GM23338 (cell line): ENCODE measurements around the gene TSHZ2. TPM values are rescaled to one million over a fixed set of nuclear protein-coding genes. Genes with fewer than 3 reads are reported as not detected.

Experiments used
- ATAC-seq: fragments of 200-7000 bp; cut with Tn5 transposase; 3 replicates; pipeline ENCODE4 v1.9.1; 2020
- DNase-seq: peaks from one replicate; pipeline ENCODE4 v3.0.0-alpha.2; 2015; ENCODE audit warnings: low spot score
- H2AFZ ChIP-seq: fragments of 200-600 bp; sonication (generic); 2 replicates; pipeline ENCODE4 v1.8.0; 2016; ENCODE audit warnings: antibody characterized with exemption, mild to moderate bottlenecking, moderate library complexity
- H3F3A ChIP-seq: fragments of 200-600 bp; sonication (generic); replicated peaks from 2 replicates; pipeline ENCODE4 v1.8.0; 2017; ENCODE audit warnings: antibody characterized with exemption, mixed run types, low read depth
- H3K27ac ChIP-seq: fragments of 200-600 bp; sonication (generic); 2 replicates; pipeline ENCODE4 v1.6.1; 2016; ENCODE audit warnings: low read depth
- H3K27me3 ChIP-seq: fragments of 200-600 bp; sonication (generic); 2 replicates; pipeline ENCODE4 v1.8.0; 2016; ENCODE audit warnings: mild to moderate bottlenecking, mixed run types, moderate library complexity; ENCODE audit not compliant: insufficient read depth
- H3K36me3 ChIP-seq: fragments of 200-600 bp; sonication (generic); 2 replicates; pipeline ENCODE4 v1.8.0; 2016; ENCODE audit warnings: mild to moderate bottlenecking; ENCODE audit not compliant: insufficient read depth
- H3K4me1 ChIP-seq: fragments of 200-600 bp; sonication (generic); 2 replicates; pipeline ENCODE4 v1.8.0; 2016; ENCODE audit warnings: mild to moderate bottlenecking, moderate library complexity; ENCODE audit not compliant: insufficient read depth
- H3K4me2 ChIP-seq: fragments of 200-600 bp; sonication (generic); 2 replicates; pipeline ENCODE4 v1.7.1; 2017; ENCODE audit warnings: mixed run types
- H3K4me3 ChIP-seq: fragments of 200-600 bp; sonication (generic); 2 replicates; pipeline ENCODE4 v1.6.1; 2016; ENCODE audit warnings: mixed run types
- H3K79me2 ChIP-seq: fragments of 200-600 bp; sonication (generic); replicated peaks from 2 replicates; pipeline ENCODE4 v1.8.0; 2017; ENCODE audit warnings: mild to moderate bottlenecking; ENCODE audit not compliant: insufficient read depth
- H3K9me2 ChIP-seq: fragments of 200-600 bp; sonication (generic); 2 replicates; pipeline ENCODE4 v1.8.0; 2017; ENCODE audit not compliant: insufficient read depth
- H4K20me1 ChIP-seq: fragments of 200-600 bp; sonication (generic); replicated peaks from 2 replicates; pipeline ENCODE4 v1.8.0; 2017; ENCODE audit warnings: mild to moderate bottlenecking; ENCODE audit not compliant: insufficient read depth
- H3K27ac Mint-ChIP-seq: 2 replicates; pipeline ENCODE4 v1.8.0; 2020; ENCODE audit warnings: inconsistent platforms, mild to moderate bottlenecking, moderate library complexity, mixed read lengths
- H3K27me3 Mint-ChIP-seq: 3 replicates; pipeline ENCODE4 v1.8.0; 2022; ENCODE audit warnings: low read depth, mild to moderate bottlenecking, moderate library complexity, mixed read lengths, inconsistent platforms; ENCODE audit not compliant: insufficient read depth, poor library complexity
- H3K36me3 Mint-ChIP-seq: 3 replicates; pipeline ENCODE4 v1.8.0; 2021; ENCODE audit warnings: low read depth, mild to moderate bottlenecking, inconsistent platforms, moderate library complexity, mixed read lengths
- H3K4me1 Mint-ChIP-seq: 3 replicates; pipeline ENCODE4 v1.8.0; 2020; ENCODE audit warnings: mild to moderate bottlenecking, inconsistent platforms, mixed read lengths
- H3K4me3 Mint-ChIP-seq: 3 replicates; pipeline ENCODE4 v1.8.0; 2021; ENCODE audit warnings: moderate library complexity, mild to moderate bottlenecking, inconsistent platforms, mixed read lengths
- H3K9me3 Mint-ChIP-seq: 3 replicates; pipeline ENCODE4 v1.8.0; 2020; ENCODE audit warnings: moderate library complexity, mild to moderate bottlenecking, inconsistent platforms, mixed read lengths
- CREB1 ChIP-seq: fragments of 250-450 bp; sonication (Bioruptor Pico); IDR thresholded peaks from 2 replicates; pipeline ENCODE4 v1.5.0; 2020; ENCODE audit warnings: low read depth, mild to moderate bottlenecking, moderate library complexity
- EZH2 ChIP-seq: fragments of 200-600 bp; sonication (generic); IDR thresholded peaks from one replicate; pipeline ENCODE4 v1.8.0; 2017; ENCODE audit warnings: antibody characterized with exemption, mild to moderate bottlenecking, low read depth; ENCODE audit not compliant: unreplicated experiment
- EZH2phosphoT487 ChIP-seq: fragments of 200-600 bp; sonication (generic); IDR thresholded peaks from one replicate; pipeline ENCODE4 v1.8.1; 2018; ENCODE audit warnings: antibody characterized with exemption; ENCODE audit not compliant: unreplicated experiment
- JUNB ChIP-seq: IDR thresholded peaks from one replicate; pipeline ENCODE4 v1.6.1; 2016; ENCODE audit warnings: antibody characterized with exemption; ENCODE audit not compliant: unreplicated experiment
- NANOG ChIP-seq: IDR thresholded peaks from 2 replicates; pipeline ENCODE4 v1.6.1; 2016; ENCODE audit warnings: antibody characterized with exemption, borderline replicate concordance
- POLR2AphosphoS5 ChIP-seq: IDR thresholded peaks from 2 replicates; pipeline ENCODE4 v1.6.1; 2016; ENCODE audit warnings: antibody characterized with exemption, low read depth
- STAT1 ChIP-seq: IDR thresholded peaks from one replicate; pipeline ENCODE4 v1.6.1; 2016; ENCODE audit warnings: antibody characterized with exemption; ENCODE audit not compliant: unreplicated experiment
- ZNF114 ChIP-seq: fragments of 250-450 bp; sonication (Bioruptor Pico); IDR thresholded peaks from 2 replicates; pipeline ENCODE4 v1.5.0; 2020; ENCODE audit warnings: mild to moderate bottlenecking, moderate library complexity
- ZNF331 ChIP-seq: fragments of 250-450 bp; sonication (Bioruptor Pico); IDR thresholded peaks from 2 replicates; pipeline ENCODE4 v1.5.0; 2020; ENCODE audit warnings: low read depth, mild to moderate bottlenecking, moderate library complexity
- polyA plus RNA-seq: library from polyadenylated mRNA; unstranded; fragments of >200 nt; fragmentation: Nextera tagmentation; extraction: Ambion mirVana; gene quantifications from 2 replicates; pipeline ENCODE4 v1.2.1, GENCODE V29; 2016
- total RNA-seq: library from RNA; depleted of rRNA; stranded (reverse); fragments of >200 nt; shearing (Covaris generic); gene quantifications from 2 replicates; pipeline ENCODE4 v1.2.3, GENCODE V29; 2014
- TF ChIP-seq, protein P1 (sequence below): IDR thresholded peaks from one replicate; pipeline ENCODE4 v1.6.1; 2018; ENCODE audit warnings: antibody characterized with exemption; ENCODE audit not compliant: unreplicated experiment
- TF ChIP-seq, protein P2 (sequence below), 2 experiments: fragments of 200-600 bp in 1 of 2; sonication (generic) in 1 of 2; conservative IDR thresholded peaks; 2 replicates each; pipeline versions ENCODE4 v1.5.1 to v1.6.1; 2016 to 2017; ENCODE audit warnings: antibody characterized with exemption in 2 of 2, low read depth in 2 of 2, mild to moderate bottlenecking in 2 of 2, moderate library complexity in 1 of 2
- TF ChIP-seq, protein P3 (sequence below): IDR thresholded peaks from 2 replicates; pipeline ENCODE4 v1.6.1; 2016; ENCODE audit warnings: antibody characterized with exemption
- TF ChIP-seq, protein P4 (sequence below): fragments of 250-450 bp; sonication (Bioruptor Pico); IDR thresholded peaks from 2 replicates; pipeline ENCODE4 v1.5.0; 2020; ENCODE audit warnings: mild to moderate bottlenecking, moderate library complexity

Gene TSHZ2
- total and polyA plus RNA-seq, 2 experiments from 2014 or later = 0.49 to 1.3 TPM

DNA sequence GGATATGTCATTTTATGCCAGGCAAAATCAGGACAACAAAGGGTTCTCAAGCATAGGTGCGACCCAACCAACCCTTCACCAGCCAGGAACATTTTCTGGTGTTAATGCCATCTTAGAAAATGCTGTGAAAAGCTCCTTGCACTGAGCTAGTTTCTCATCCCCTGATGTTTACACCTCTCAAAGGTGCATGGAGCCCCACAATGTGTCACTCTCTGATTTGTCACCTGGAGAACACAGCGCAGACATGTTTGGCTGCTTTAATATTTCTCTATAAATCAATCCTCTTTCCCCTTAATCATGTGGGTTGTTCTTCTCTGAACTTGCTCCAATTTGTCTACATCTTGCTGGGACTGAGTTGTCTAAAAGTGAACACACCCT, 244.3 kb downstream of the TSHZ2 start:
- Histone ChIP-seq H3K27ac (no peak overlapping the region), H3K36me3 (no peaks in the 10 kb centered on the region), H3K4me2 (peak overlapping the region; percentile 49; the same call in 1 of the 2 replicates), H4K20me1 (no peaks in the 10 kb centered on the region), H3K27me3 (no peaks in the 10 kb centered on the region), H3K79me2 (no peaks in the 10 kb centered on the region), H2AFZ (peak overlapping the region; percentile 70; the same call in 1 of the 2 replicates), H3K4me3 (peak overlapping the region; percentile 37; the same call in 1 of the 2 replicates), H3K4me1 (peaks cover 22% of the 10 kb centered on the region), H3F3A (no peaks in the 10 kb centered on the region), H3K9me2 (no peaks in the 10 kb centered on the region)
- Mint-ChIP-seq H3K9me3 (peaks cover 13% of the 10 kb centered on the region), H3K27ac (no peak overlapping the region), H3K4me3 (peak overlapping the region; percentile 49; the same call in 1 of the 3 replicates), H3K27me3 (peaks cover 2% of the 10 kb centered on the region), H3K4me1 (peaks cover 27% of the 10 kb centered on the region), H3K36me3 (peaks cover 13% of the 10 kb centered on the region; the same call in 2 of the 3 replicates)
- no peak for TF ChIP-seq ZNF331 (CRISPR knock-in tag)
- TF ChIP-seq EZH2phosphoT487 = no peak
- no peak for TF ChIP-seq STAT1
- TF ChIP-seq, protein P1, sequence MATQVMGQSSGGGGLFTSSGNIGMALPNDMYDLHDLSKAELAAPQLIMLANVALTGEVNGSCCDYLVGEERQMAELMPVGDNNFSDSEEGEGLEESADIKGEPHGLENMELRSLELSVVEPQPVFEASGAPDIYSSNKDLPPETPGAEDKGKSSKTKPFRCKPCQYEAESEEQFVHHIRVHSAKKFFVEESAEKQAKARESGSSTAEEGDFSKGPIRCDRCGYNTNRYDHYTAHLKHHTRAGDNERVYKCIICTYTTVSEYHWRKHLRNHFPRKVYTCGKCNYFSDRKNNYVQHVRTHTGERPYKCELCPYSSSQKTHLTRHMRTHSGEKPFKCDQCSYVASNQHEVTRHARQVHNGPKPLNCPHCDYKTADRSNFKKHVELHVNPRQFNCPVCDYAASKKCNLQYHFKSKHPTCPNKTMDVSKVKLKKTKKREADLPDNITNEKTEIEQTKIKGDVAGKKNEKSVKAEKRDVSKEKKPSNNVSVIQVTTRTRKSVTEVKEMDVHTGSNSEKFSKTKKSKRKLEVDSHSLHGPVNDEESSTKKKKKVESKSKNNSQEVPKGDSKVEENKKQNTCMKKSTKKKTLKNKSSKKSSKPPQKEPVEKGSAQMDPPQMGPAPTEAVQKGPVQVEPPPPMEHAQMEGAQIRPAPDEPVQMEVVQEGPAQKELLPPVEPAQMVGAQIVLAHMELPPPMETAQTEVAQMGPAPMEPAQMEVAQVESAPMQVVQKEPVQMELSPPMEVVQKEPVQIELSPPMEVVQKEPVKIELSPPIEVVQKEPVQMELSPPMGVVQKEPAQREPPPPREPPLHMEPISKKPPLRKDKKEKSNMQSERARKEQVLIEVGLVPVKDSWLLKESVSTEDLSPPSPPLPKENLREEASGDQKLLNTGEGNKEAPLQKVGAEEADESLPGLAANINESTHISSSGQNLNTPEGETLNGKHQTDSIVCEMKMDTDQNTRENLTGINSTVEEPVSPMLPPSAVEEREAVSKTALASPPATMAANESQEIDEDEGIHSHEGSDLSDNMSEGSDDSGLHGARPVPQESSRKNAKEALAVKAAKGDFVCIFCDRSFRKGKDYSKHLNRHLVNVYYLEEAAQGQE = no peak
- TF ChIP-seq POLR2AphosphoS5 = no peak
- TF ChIP-seq CREB1 (CRISPR knock-in tag) = no peak
- TF ChIP-seq NANOG = no peak
- TF ChIP-seq JUNB = no peak
- TF ChIP-seq, protein P2, sequence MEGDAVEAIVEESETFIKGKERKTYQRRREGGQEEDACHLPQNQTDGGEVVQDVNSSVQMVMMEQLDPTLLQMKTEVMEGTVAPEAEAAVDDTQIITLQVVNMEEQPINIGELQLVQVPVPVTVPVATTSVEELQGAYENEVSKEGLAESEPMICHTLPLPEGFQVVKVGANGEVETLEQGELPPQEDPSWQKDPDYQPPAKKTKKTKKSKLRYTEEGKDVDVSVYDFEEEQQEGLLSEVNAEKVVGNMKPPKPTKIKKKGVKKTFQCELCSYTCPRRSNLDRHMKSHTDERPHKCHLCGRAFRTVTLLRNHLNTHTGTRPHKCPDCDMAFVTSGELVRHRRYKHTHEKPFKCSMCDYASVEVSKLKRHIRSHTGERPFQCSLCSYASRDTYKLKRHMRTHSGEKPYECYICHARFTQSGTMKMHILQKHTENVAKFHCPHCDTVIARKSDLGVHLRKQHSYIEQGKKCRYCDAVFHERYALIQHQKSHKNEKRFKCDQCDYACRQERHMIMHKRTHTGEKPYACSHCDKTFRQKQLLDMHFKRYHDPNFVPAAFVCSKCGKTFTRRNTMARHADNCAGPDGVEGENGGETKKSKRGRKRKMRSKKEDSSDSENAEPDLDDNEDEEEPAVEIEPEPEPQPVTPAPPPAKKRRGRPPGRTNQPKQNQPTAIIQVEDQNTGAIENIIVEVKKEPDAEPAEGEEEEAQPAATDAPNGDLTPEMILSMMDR (conservative IDR thresholded peaks at IDR 0.05; ENCODE audit: low read depth in 2 of 2) = no peak
- TF ChIP-seq ZNF114 (CRISPR knock-in tag) = no peak
- TF ChIP-seq, protein P3, sequence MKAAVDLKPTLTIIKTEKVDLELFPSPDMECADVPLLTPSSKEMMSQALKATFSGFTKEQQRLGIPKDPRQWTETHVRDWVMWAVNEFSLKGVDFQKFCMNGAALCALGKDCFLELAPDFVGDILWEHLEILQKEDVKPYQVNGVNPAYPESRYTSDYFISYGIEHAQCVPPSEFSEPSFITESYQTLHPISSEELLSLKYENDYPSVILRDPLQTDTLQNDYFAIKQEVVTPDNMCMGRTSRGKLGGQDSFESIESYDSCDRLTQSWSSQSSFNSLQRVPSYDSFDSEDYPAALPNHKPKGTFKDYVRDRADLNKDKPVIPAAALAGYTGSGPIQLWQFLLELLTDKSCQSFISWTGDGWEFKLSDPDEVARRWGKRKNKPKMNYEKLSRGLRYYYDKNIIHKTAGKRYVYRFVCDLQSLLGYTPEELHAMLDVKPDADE = no peak
- no peak for TF ChIP-seq EZH2
- TF ChIP-seq, protein P4, sequence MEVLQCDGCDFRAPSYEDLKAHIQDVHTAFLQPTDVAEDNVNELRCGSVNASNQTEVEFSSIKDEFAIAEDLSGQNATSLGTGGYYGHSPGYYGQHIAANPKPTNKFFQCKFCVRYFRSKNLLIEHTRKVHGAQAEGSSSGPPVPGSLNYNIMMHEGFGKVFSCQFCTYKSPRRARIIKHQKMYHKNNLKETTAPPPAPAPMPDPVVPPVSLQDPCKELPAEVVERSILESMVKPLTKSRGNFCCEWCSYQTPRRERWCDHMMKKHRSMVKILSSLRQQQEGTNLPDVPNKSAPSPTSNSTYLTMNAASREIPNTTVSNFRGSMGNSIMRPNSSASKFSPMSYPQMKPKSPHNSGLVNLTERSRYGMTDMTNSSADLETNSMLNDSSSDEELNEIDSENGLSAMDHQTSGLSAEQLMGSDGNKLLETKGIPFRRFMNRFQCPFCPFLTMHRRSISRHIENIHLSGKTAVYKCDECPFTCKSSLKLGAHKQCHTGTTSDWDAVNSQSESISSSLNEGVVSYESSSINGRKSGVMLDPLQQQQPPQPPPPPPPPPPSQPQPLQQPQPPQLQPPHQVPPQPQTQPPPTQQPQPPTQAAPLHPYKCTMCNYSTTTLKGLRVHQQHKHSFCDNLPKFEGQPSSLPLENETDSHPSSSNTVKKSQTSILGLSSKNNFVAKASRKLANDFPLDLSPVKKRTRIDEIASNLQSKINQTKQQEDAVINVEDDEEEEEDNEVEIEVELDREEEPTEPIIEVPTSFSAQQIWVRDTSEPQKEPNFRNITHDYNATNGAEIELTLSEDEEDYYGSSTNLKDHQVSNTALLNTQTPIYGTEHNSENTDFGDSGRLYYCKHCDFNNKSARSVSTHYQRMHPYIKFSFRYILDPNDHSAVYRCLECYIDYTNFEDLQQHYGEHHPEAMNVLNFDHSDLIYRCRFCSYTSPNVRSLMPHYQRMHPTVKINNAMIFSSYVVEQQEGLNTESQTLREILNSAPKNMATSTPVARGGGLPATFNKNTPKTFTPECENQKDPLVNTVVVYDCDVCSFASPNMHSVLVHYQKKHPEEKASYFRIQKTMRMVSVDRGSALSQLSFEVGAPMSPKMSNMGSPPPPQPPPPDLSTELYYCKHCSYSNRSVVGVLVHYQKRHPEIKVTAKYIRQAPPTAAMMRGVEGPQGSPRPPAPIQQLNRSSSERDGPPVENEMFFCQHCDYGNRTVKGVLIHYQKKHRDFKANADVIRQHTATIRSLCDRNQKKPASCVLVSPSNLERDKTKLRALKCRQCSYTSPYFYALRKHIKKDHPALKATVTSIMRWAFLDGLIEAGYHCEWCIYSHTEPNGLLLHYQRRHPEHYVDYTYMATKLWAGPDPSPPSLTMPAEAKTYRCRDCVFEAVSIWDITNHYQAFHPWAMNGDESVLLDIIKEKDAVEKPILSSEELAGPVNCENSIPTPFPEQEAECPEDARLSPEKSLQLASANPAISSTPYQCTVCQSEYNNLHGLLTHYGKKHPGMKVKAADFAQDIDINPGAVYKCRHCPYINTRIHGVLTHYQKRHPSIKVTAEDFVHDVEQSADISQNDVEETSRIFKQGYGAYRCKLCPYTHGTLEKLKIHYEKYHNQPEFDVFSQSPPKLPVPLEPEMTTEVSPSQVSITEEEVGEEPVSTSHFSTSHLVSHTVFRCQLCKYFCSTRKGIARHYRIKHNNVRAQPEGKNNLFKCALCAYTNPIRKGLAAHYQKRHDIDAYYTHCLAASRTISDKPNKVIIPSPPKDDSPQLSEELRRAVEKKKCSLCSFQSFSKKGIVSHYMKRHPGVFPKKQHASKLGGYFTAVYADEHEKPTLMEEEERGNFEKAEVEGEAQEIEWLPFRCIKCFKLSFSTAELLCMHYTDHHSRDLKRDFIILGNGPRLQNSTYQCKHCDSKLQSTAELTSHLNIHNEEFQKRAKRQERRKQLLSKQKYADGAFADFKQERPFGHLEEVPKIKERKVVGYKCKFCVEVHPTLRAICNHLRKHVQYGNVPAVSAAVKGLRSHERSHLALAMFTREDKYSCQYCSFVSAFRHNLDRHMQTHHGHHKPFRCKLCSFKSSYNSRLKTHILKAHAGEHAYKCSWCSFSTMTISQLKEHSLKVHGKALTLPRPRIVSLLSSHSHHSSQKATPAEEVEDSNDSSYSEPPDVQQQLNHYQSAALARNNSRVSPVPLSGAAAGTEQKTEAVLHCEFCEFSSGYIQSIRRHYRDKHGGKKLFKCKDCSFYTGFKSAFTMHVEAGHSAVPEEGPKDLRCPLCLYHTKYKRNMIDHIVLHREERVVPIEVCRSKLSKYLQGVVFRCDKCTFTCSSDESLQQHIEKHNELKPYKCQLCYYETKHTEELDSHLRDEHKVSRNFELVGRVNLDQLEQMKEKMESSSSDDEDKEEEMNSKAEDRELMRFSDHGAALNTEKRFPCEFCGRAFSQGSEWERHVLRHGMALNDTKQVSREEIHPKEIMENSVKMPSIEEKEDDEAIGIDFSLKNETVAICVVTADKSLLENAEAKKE (CRISPR knock-in tag) = no peak
- ATAC-seq (no peak), DNase-seq (no peak)
